ENCODE data around the gene TEX36. TPM values are rescaled to one million over a fixed set of nuclear protein-coding genes. Genes with fewer than 3 reads are reported as not detected.
A peak's percentile ranks its signal among the peaks of the same experiment; 100 is the strongest.

The TEX36 gene
- total and polyA plus RNA-seq, 9 of the 15 experiments (the other 6 are each of a cell fraction or from before 2014, with no cell fraction given), result 0.10 to 0.82 (median 0.15) TPM; not detected in 6

DNA sequence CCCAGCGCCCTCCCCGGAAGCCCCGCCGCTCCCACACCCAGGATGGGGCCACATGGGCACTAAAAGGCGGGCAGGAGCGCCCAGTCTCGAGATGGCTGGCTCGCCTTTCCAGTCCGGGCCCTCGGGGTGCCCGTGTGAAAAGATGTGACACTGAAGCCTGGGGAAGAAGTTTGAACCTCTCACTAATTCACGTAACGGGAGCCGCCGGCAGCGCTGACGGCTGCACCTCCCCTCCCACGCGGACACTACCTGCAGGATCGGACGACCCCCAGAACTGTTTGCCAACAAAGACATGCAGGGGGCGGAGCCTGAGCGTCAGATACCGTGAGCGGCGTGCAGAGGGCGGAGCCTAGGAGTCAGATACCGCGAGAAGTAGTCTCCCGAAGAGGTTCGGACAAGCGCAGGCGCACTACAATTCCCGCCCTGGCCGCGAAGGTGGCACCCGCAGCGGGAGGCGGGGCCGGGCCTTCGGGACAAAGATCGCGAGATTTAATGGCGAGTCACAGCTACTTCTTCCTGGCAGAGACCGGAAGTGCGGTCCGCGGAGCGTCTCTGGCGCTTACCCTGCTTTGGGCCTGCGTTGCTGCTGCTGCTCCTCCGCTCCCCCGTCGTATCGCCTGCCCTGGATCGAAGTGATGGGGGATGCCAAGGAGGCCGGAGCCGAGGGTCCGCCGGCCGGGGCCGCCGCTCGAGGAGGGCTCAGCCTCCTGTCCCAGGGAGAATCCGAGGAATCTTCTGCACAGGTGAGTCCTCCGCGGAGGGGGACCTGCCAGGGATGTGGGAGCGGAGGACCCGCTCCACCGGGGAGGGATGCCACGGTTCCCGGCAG lies 36.4 kb upstream of the TEX36 start, which contains the start of gene EDRF1 (continued):
- TF ChIP-seq, protein P1, sequence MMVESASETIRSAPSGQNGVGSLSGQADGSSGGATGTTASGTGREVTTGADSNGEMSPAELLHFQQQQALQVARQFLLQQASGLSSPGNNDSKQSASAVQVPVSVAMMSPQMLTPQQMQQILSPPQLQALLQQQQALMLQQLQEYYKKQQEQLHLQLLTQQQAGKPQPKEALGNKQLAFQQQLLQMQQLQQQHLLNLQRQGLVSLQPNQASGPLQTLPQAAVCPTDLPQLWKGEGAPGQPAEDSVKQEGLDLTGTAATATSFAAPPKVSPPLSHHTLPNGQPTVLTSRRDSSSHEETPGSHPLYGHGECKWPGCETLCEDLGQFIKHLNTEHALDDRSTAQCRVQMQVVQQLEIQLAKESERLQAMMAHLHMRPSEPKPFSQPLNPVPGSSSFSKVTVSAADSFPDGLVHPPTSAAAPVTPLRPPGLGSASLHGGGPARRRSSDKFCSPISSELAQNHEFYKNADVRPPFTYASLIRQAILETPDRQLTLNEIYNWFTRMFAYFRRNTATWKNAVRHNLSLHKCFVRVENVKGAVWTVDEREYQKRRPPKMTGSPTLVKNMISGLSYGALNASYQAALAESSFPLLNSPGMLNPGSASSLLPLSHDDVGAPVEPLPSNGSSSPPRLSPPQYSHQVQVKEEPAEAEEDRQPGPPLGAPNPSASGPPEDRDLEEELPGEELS (CRISPR knock-in tag; IDR thresholded peaks at IDR 0.05; ENCODE audit: borderline replicate concordance), result no peak
- TF ChIP-seq ZNF57 (CRISPR knock-in tag; IDR thresholded peaks at IDR 0.05), result no peak
- TF ChIP-seq HDAC1 (IDR thresholded peaks at IDR 0.05), result peak in 1 of 2 experiments; percentile 67; a peak in 2 of 4 replicates
- no peak for TF ChIP-seq TAL1 (IDR thresholded peaks at IDR 0.05)
- no peak for TF ChIP-seq EZH2 (IDR thresholded peaks at IDR 0.05; ENCODE audit: borderline replicate concordance, low read depth, low read length)
- no peak for TF ChIP-seq ETV5 (CRISPR knock-in tag; IDR thresholded peaks at IDR 0.05; ENCODE audit: low read depth)
- TF ChIP-seq, protein P2, sequence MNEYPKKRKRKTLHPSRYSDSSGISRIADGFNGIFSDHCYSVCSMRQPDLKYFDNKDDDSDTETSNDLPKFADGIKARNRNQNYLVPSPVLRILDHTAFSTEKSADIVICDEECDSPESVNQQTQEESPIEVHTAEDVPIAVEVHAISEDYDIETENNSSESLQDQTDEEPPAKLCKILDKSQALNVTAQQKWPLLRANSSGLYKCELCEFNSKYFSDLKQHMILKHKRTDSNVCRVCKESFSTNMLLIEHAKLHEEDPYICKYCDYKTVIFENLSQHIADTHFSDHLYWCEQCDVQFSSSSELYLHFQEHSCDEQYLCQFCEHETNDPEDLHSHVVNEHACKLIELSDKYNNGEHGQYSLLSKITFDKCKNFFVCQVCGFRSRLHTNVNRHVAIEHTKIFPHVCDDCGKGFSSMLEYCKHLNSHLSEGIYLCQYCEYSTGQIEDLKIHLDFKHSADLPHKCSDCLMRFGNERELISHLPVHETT (CRISPR knock-in tag; conservative IDR thresholded peaks at IDR 0.05 in 1 of 2, IDR thresholded peaks at IDR 0.05 in 1 of 2), result no peak
- no peak for TF ChIP-seq NONO (IDR thresholded peaks at IDR 0.05; ENCODE audit: low read depth in 2 of 2, low read length in 1 of 2)
- TF ChIP-seq, protein P3, sequence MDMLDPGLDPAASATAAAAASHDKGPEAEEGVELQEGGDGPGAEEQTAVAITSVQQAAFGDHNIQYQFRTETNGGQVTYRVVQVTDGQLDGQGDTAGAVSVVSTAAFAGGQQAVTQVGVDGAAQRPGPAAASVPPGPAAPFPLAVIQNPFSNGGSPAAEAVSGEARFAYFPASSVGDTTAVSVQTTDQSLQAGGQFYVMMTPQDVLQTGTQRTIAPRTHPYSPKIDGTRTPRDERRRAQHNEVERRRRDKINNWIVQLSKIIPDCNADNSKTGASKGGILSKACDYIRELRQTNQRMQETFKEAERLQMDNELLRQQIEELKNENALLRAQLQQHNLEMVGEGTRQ (CRISPR knock-in tag; IDR thresholded peaks at IDR 0.05), result no peak
- no peak for TF ChIP-seq ESRRA (IDR thresholded peaks at IDR 0.05; ENCODE audit: borderline replicate concordance, low read depth)
- no peak for TF ChIP-seq ZNF76 (CRISPR knock-in tag; IDR thresholded peaks at IDR 0.05; ENCODE audit: borderline replicate concordance)
- no peak for TF ChIP-seq RAD51 (IDR thresholded peaks at IDR 0.05; ENCODE audit: borderline replicate concordance, low read depth)
- TF ChIP-seq FOSL1 (tag; conservative IDR thresholded peaks at IDR 0.05), result no peak
- no peak for TF ChIP-seq ZNF75A (CRISPR knock-in tag; IDR thresholded peaks at IDR 0.05)
